OCI-LY7 (cell line): ENCODE data around the gene ASCL5. TPM values are rescaled to one million over a fixed set of nuclear protein-coding genes. Genes with fewer than 3 reads are reported as not detected.

ENCODE experiments used
- BruUV-seq: library from RNA; stranded (reverse); fragments of 400-500 nt; replicated peaks from 2 replicates; lab custom pipeline; 2021; lab: Mats Ljungman, UMichigan
- CTCF ChIA-PET: fragments of 300-600 bp; sonication (Branson Sonifier 250); formaldehyde crosslinking; loops from one replicate; lab custom pipeline; 2022; ENCODE audit warnings: antibody characterized with exemption; ENCODE audit not compliant: unreplicated experiment; lab: Charles Lee
- POLR2A ChIA-PET: fragments of 300-600 bp; sonication (Branson Sonifier 250); formaldehyde crosslinking; loops from one replicate; lab custom pipeline; 2022; ENCODE audit warnings: antibody characterized with exemption; lab: Charles Lee
- DNase-seq: peaks from one replicate; pipeline ENCODE4 v3.0.0-alpha.2; 2015; ENCODE audit warnings: low spot score
- H2AFZ ChIP-seq: fragments of 200-600 bp; sonication (generic), shearing (Covaris generic); 2 replicates; pipeline ENCODE4 v1.6.1; 2014; ENCODE audit warnings: mild to moderate bottlenecking, antibody characterized with exemption, low read length, moderate library complexity
- H3K27ac ChIP-seq: fragments of 200-600 bp; sonication (generic); 2 replicates; pipeline ENCODE4 v1.5.1; 2014; ENCODE audit warnings: mixed run types, low read depth, mild to moderate bottlenecking, moderate library complexity, low read length, inconsistent platforms; ENCODE audit not compliant: poor library complexity, severe bottlenecking
- H3K36me3 ChIP-seq: fragments of 200-600 bp; sonication (generic); 2 replicates; pipeline ENCODE4 v1.6.1; 2014; ENCODE audit warnings: mild to moderate bottlenecking, antibody characterized with exemption, low read length, moderate library complexity, mixed read lengths; ENCODE audit not compliant: insufficient read depth
- H3K4me1 ChIP-seq: fragments of 200-600 bp; sonication (generic); 2 replicates; pipeline ENCODE4 v1.5.1; 2014; ENCODE audit warnings: mild to moderate bottlenecking, low read length; ENCODE audit not compliant: insufficient read depth, poor library complexity, severe bottlenecking
- H3K4me2 ChIP-seq: fragments of 200-600 bp; sonication (generic); 2 replicates; pipeline ENCODE4 v1.6.1; 2014; ENCODE audit warnings: mild to moderate bottlenecking, low read length
- H3K4me3 ChIP-seq: fragments of 200-600 bp; sonication (generic); 2 replicates; pipeline ENCODE4 v1.5.1; 2014; ENCODE audit warnings: mild to moderate bottlenecking, low read depth, low read length; ENCODE audit not compliant: poor library complexity, severe bottlenecking
- H3K79me2 ChIP-seq: fragments of 200-600 bp; sonication (generic); 2 replicates; pipeline ENCODE4 v1.6.1; 2016; ENCODE audit warnings: low read depth, mild to moderate bottlenecking, low read length, moderate library complexity, mixed read lengths; ENCODE audit not compliant: insufficient read depth
- H3K9me2 ChIP-seq: fragments of 200-600 bp; sonication (generic); 2 replicates; pipeline ENCODE4 v1.6.1; 2016; ENCODE audit warnings: mild to moderate bottlenecking, low read length, mixed read lengths; ENCODE audit not compliant: insufficient read depth
- H3K9me3 ChIP-seq: fragments of 200-600 bp; sonication (generic); 2 replicates; pipeline ENCODE4 v1.6.1; 2014; ENCODE audit warnings: mild to moderate bottlenecking, mixed run types, low read length, mixed read lengths
- H4K20me1 ChIP-seq: fragments of 200-600 bp; sonication (generic); 2 replicates; pipeline ENCODE4 v1.6.1; 2014; ENCODE audit warnings: mild to moderate bottlenecking, antibody characterized with exemption, low read length, moderate library complexity, mixed read lengths; ENCODE audit not compliant: insufficient read depth
- EZH2phosphoT487 ChIP-seq: fragments of 200-600 bp; sonication (generic); IDR thresholded peaks from 2 replicates; pipeline ENCODE4 v1.6.1; 2018; ENCODE audit warnings: low read depth, borderline replicate concordance, mild to moderate bottlenecking, mixed run types, antibody characterized with exemption, low read length, moderate library complexity, mixed read lengths
- intact Hi-C: fragments of 100-400 bp; cut with micrococcal nuclease; formaldehyde crosslinking; loops from one replicate; pipeline ENCODE4 v1.10.0; 2022; ENCODE audit not compliant: unreplicated experiment
- total RNA-seq, 2 experiments: library from RNA; depleted of rRNA in 1 of 2; stranded (reverse); fragments of >200 nt in 1 of 2; shearing (Covaris generic) in 1 of 2; gene quantifications; 2 replicates each; pipeline ENCODE4 v1.2.3, GENCODE V29; 2014 to 2022
- TF ChIP-seq, protein P1 (sequence below): fragments of 200-600 bp; sonication (generic); conservative IDR thresholded peaks from 2 replicates; pipeline ENCODE4 v1.5.1; 2014; ENCODE audit warnings: mild to moderate bottlenecking, antibody characterized with exemption, low read length, moderate library complexity, mixed read lengths

ASCL5 gene
- total RNA-seq, 2 experiments from 2014 or later = not detected

GRCh38 chr1:201109651-201110050 is 17.3 kb downstream of the ASCL5 start:
- Histone ChIP-seq H3K4me3 (no peak overlapping the region), H3K9me2 (no peaks in the 10 kb centered on the region), H4K20me1 (no peaks in the 10 kb centered on the region), H3K9me3 (no peaks in the 10 kb centered on the region), H3K4me2 (no peak overlapping the region), H3K27ac (no peak overlapping the region), H3K36me3 (no peaks in the 10 kb centered on the region), H3K4me1 (no peaks in the 10 kb centered on the region), H2AFZ (no peak overlapping the region), H3K79me2 (no peaks in the 10 kb centered on the region)
- BruUV-seq = no TSS peak
- intact Hi-C loops = loop anchor here (10.0 kb wide), 1 partner anchor 485 kb away; the partner anchor contains the start of gene KIF14
- TF ChIP-seq, protein P1, sequence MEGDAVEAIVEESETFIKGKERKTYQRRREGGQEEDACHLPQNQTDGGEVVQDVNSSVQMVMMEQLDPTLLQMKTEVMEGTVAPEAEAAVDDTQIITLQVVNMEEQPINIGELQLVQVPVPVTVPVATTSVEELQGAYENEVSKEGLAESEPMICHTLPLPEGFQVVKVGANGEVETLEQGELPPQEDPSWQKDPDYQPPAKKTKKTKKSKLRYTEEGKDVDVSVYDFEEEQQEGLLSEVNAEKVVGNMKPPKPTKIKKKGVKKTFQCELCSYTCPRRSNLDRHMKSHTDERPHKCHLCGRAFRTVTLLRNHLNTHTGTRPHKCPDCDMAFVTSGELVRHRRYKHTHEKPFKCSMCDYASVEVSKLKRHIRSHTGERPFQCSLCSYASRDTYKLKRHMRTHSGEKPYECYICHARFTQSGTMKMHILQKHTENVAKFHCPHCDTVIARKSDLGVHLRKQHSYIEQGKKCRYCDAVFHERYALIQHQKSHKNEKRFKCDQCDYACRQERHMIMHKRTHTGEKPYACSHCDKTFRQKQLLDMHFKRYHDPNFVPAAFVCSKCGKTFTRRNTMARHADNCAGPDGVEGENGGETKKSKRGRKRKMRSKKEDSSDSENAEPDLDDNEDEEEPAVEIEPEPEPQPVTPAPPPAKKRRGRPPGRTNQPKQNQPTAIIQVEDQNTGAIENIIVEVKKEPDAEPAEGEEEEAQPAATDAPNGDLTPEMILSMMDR = no peak
- no peak for TF ChIP-seq EZH2phosphoT487
- DNase-seq = no peak
- POLR2A ChIA-PET = interaction anchor here (1.1 kb wide), 1 partner anchor 141 kb away, joined by 5 read pairs; no protein-coding TSS in a partner anchor
- CTCF ChIA-PET = no interaction called here

DNA sequence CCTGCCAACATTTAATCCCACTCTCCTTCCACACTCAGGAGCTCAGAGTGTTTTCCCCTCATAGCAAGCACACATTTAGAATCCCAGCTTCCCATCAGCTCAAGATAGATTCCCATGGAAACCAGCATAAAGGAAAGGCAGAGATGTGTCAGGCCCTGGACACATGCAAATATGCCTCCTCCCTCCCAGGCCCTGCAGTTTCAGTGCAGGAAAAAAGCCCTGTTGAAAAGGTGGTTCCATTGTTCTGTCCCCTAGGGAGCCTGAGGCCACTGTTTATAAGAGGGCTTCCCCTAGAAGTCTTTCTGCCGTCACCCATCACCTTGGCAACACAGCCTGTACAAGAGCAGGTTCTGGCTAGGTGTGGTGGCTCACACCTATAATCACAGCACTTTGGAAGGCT is 18.4 kb downstream of the ASCL5 start:
- Histone ChIP-seq H4K20me1 (no peaks in the 10 kb centered on the region), H3K4me2 (no peak overlapping the region), H3K27ac (no peak overlapping the region), H3K4me1 (no peaks in the 10 kb centered on the region), H3K9me3 (no peaks in the 10 kb centered on the region), H3K36me3 (no peaks in the 10 kb centered on the region), H3K9me2 (no peaks in the 10 kb centered on the region), H3K4me3 (no peak overlapping the region), H3K79me2 (no peaks in the 10 kb centered on the region), H2AFZ (no peak overlapping the region)
- ChIA-PET POLR2A (interaction anchor here (0.6 kb wide), 1 partner anchor 458 kb away, joined by 5 read pairs; no protein-coding TSS in a partner anchor), CTCF (no interaction called here)
- no TSS peak for BruUV-seq
- intact Hi-C loops = no loop called here
- TF ChIP-seq, protein P1 = no peak
- TF ChIP-seq EZH2phosphoT487 = no peak
- DNase-seq = no peak

- H3K4me3 ChIP-seq = no peak overlapping the region
- BruUV-seq = no TSS peak
- H3K9me3 ChIP-seq = no peaks in the 10 kb centered on the region
- no peak overlapping the region for H3K27ac ChIP-seq
- H3K9me2 ChIP-seq = no peaks in the 10 kb centered on the region
- no peak overlapping the region for H3K4me2 ChIP-seq
- ChIA-PET CTCF (no interaction called here), POLR2A (no interaction called here)
- H2AFZ ChIP-seq = no peak overlapping the region
- no peaks in the 10 kb centered on the region for H3K4me1 ChIP-seq
- H3K79me2 ChIP-seq = no peaks in the 10 kb centered on the region
- H3K36me3 ChIP-seq = no peaks in the 10 kb centered on the region
- DNase-seq = no peak
- TF ChIP-seq, protein P1 = no peak
- TF ChIP-seq EZH2phosphoT487 = no peak
- no peaks in the 10 kb centered on the region for H4K20me1 ChIP-seq
- intact Hi-C loops = no loop called here
These were observed 21.3 kb downstream of the ASCL5 start for GRCh38 chr1:201105688-201106087.
